HepG2 (cell line): ENCODE data around the gene TTC39C.

Experiments used
- MED13 ChIP-seq: sonication (generic); formaldehyde crosslinking; IDR thresholded peaks from 2 replicates; pipeline ENCODE4 v1.5.0; 2020; ENCODE audit warnings: missing genetic modification reagents
- POLR2AphosphoS5 ChIP-seq: IDR thresholded peaks from 2 replicates; pipeline ENCODE4 v1.6.1; 2012; ENCODE audit warnings: low read depth, low read length
- RCOR2 ChIP-seq: IDR thresholded peaks from 2 replicates; pipeline ENCODE4 v1.6.1; 2016; ENCODE audit warnings: missing biosample characterization, missing genetic modification reagents
- RELA ChIP-seq: sonication (generic); formaldehyde crosslinking; IDR thresholded peaks from 2 replicates; pipeline ENCODE4 v1.4.0; 2020; ENCODE audit warnings: missing genetic modification reagents
- ZNF451 ChIP-seq: sonication (generic); formaldehyde crosslinking; IDR thresholded peaks from 2 replicates; pipeline ENCODE4 v1.5.0; 2020; ENCODE audit warnings: mild to moderate bottlenecking, missing genetic modification reagents
- ZNF709 ChIP-seq: sonication (generic); formaldehyde crosslinking; IDR thresholded peaks from 2 replicates; pipeline ENCODE4 v1.5.0; 2020; ENCODE audit warnings: mild to moderate bottlenecking, missing genetic modification reagents
- TF ChIP-seq, protein P1 (sequence below): sonication (generic); formaldehyde crosslinking; IDR thresholded peaks from 2 replicates; pipeline ENCODE4 v1.5.1; 2020; ENCODE audit warnings: mild to moderate bottlenecking, missing genetic modification reagents, moderate library complexity
- TF ChIP-seq, protein P2 (sequence below): sonication (generic); formaldehyde crosslinking; IDR thresholded peaks from 2 replicates; pipeline ENCODE4 v1.5.0; 2020; ENCODE audit warnings: mild to moderate bottlenecking, missing genetic modification reagents, moderate library complexity
- TF ChIP-seq, protein P3 (sequence below): sonication (generic); formaldehyde crosslinking; IDR thresholded peaks from 2 replicates; pipeline ENCODE4 v1.5.1; 2020; ENCODE audit warnings: missing genetic modification reagents, mild to moderate bottlenecking, borderline replicate concordance
- TF ChIP-seq, protein P4 (sequence below): IDR thresholded peaks from 2 replicates; pipeline ENCODE4 v1.6.1; 2016; ENCODE audit warnings: missing compliant biosample characterization, missing genetic modification reagents, borderline replicate concordance

DNA sequence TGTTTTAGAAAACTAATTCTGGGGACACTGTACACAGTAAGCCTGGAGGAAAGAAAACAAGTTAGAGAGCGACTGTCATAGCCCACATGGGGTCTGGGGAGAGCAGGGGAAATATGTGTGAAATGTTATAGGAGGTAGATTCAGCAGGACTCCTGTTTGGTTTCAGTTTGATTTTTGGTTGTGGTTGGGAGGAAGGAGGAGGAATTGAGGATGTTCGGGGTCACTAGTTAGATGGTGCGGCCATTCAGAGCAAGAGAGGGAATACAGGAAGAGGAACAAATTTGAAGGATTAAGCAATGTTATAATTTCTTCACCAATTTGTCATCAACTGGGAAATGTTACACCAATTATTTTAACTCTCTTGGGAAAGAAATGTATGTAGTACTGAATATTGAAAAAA is 25.1 kb downstream of the TTC39C start:
- TF ChIP-seq ZNF709 (CRISPR knock-in tag) (no peak), RCOR2 (no peak), MED13 (CRISPR knock-in tag) (no peak), RELA (CRISPR knock-in tag) (no peak), ZNF451 (no peak), POLR2AphosphoS5 (no peak)
- TF ChIP-seq, protein P1, sequence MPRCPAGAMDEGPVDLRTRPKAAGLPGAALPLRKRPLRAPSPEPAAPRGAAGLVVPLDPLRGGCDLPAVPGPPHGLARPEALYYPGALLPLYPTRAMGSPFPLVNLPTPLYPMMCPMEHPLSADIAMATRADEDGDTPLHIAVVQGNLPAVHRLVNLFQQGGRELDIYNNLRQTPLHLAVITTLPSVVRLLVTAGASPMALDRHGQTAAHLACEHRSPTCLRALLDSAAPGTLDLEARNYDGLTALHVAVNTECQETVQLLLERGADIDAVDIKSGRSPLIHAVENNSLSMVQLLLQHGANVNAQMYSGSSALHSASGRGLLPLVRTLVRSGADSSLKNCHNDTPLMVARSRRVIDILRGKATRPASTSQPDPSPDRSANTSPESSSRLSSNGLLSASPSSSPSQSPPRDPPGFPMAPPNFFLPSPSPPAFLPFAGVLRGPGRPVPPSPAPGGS (CRISPR knock-in tag) = no peak
- TF ChIP-seq, protein P2, sequence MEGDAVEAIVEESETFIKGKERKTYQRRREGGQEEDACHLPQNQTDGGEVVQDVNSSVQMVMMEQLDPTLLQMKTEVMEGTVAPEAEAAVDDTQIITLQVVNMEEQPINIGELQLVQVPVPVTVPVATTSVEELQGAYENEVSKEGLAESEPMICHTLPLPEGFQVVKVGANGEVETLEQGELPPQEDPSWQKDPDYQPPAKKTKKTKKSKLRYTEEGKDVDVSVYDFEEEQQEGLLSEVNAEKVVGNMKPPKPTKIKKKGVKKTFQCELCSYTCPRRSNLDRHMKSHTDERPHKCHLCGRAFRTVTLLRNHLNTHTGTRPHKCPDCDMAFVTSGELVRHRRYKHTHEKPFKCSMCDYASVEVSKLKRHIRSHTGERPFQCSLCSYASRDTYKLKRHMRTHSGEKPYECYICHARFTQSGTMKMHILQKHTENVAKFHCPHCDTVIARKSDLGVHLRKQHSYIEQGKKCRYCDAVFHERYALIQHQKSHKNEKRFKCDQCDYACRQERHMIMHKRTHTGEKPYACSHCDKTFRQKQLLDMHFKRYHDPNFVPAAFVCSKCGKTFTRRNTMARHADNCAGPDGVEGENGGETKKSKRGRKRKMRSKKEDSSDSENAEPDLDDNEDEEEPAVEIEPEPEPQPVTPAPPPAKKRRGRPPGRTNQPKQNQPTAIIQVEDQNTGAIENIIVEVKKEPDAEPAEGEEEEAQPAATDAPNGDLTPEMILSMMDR = no peak
- TF ChIP-seq, protein P3, sequence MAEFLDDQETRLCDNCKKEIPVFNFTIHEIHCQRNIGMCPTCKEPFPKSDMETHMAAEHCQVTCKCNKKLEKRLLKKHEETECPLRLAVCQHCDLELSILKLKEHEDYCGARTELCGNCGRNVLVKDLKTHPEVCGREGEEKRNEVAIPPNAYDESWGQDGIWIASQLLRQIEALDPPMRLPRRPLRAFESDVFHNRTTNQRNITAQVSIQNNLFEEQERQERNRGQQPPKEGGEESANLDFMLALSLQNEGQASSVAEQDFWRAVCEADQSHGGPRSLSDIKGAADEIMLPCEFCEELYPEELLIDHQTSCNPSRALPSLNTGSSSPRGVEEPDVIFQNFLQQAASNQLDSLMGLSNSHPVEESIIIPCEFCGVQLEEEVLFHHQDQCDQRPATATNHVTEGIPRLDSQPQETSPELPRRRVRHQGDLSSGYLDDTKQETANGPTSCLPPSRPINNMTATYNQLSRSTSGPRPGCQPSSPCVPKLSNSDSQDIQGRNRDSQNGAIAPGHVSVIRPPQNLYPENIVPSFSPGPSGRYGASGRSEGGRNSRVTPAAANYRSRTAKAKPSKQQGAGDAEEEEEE (CRISPR knock-in tag) = no peak
- TF ChIP-seq, protein P4, sequence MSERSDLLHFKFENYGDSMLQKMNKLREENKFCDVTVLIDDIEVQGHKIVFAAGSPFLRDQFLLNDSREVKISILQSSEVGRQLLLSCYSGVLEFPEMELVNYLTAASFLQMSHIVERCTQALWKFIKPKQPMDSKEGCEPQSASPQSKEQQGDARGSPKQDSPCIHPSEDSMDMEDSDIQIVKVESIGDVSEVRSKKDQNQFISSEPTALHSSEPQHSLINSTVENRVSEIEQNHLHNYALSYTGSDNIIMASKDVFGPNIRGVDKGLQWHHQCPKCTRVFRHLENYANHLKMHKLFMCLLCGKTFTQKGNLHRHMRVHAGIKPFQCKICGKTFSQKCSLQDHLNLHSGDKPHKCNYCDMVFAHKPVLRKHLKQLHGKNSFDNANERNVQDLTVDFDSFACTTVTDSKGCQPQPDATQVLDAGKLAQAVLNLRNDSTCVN (CRISPR knock-in tag) = no peak
